HEK293 (cell line): Measurements from ENCODE around the gene CHD2.

ENCODE experiments used
- CTCF ChIA-PET: fragments of 350-600 bp; formaldehyde crosslinking; extraction: SDS; loops from one replicate; lab custom pipeline; 2021; ENCODE audit warnings: antibody characterized with exemption; lab: Yijun Ruan, JAX
- POLR2A ChIA-PET: fragments of 300-600 bp; formaldehyde crosslinking; extraction: SDS; loops from one replicate; lab custom pipeline; 2020; ENCODE audit warnings: antibody characterized with exemption, inconsistent platforms; lab: Yijun Ruan, JAX
- H3K27ac ChIP-seq: fragments of 200-500 bp; sonication (Bioruptor generic); 2 replicates; pipeline ENCODE4 v1.5.1; 2014; ENCODE audit warnings: low read depth, low read length, control low read depth, inconsistent platforms; ENCODE audit errors: extremely low read depth
- H3K36me3 ChIP-seq, 2 experiments: fragments of 200-500 bp in 1 of 2; sonication (Bioruptor generic) in 1 of 2; 1 replicate in 1 of 2; 2 replicates in 1 of 2; pipeline ENCODE4 v1.5.1; 2014 to 2017; ENCODE audit warnings: inconsistent platforms in 2 of 2, low read length in 2 of 2; ENCODE audit not compliant: control insufficient read depth in 2 of 2, insufficient read depth in 1 of 2
- H3K4me1 ChIP-seq: fragments of 200-500 bp; sonication (Bioruptor generic); 2 replicates; pipeline ENCODE4 v1.5.1; 2014; ENCODE audit warnings: mild to moderate bottlenecking, low read length, inconsistent platforms; ENCODE audit not compliant: control insufficient read depth, insufficient read depth
- H3K4me3 ChIP-seq: 2 replicates; pipeline ENCODE4 v1.5.1; 2011; ENCODE audit warnings: low read depth, mild to moderate bottlenecking, control low read depth, low read length, moderate library complexity
- H3K9me3 ChIP-seq: fragments of 200-500 bp; sonication (Bioruptor generic); 2 replicates; pipeline ENCODE4 v1.5.1; 2014; ENCODE audit warnings: low read depth, low read length, inconsistent platforms; ENCODE audit not compliant: control insufficient read depth, insufficient read depth
- BCL11A ChIP-seq: fragments of 450-650 bp; formaldehyde crosslinking; IDR thresholded peaks from 2 replicates; pipeline ENCODE4 v1.5.1; 2016; ENCODE audit warnings: low read depth, missing biosample characterization, missing genetic modification characterization
- KLF1 ChIP-seq: fragments of 450-650 bp; formaldehyde crosslinking; IDR thresholded peaks from 2 replicates; pipeline ENCODE4 v1.5.1; 2016; ENCODE audit warnings: missing biosample characterization, missing genetic modification characterization
- KLF7 ChIP-seq: fragments of 450-650 bp; formaldehyde crosslinking; IDR thresholded peaks from 2 replicates; pipeline ENCODE4 v1.5.1; 2016; ENCODE audit warnings: missing biosample characterization, missing genetic modification characterization, borderline replicate concordance
- SCRT1 ChIP-seq: fragments of 450-650 bp; formaldehyde crosslinking; IDR thresholded peaks from 2 replicates; pipeline ENCODE4 v1.5.1; 2016; ENCODE audit warnings: missing biosample characterization, missing genetic modification characterization, borderline replicate concordance
- SCRT2 ChIP-seq: fragments of 450-650 bp; formaldehyde crosslinking; IDR thresholded peaks from 2 replicates; pipeline ENCODE4 v1.5.1; 2016; ENCODE audit warnings: missing biosample characterization, missing genetic modification characterization
- SP2 ChIP-seq: fragments of 450-650 bp; formaldehyde crosslinking; IDR thresholded peaks from 2 replicates; pipeline ENCODE4 v1.5.1; 2016; ENCODE audit warnings: missing biosample characterization, missing genetic modification characterization
- ZBTB6 ChIP-seq: fragments of 450-650 bp; formaldehyde crosslinking; IDR thresholded peaks from 2 replicates; pipeline ENCODE4 v1.5.1; 2017; ENCODE audit warnings: missing biosample characterization, missing genetic modification characterization
- ZFHX2 ChIP-seq: fragments of 450-650 bp; formaldehyde crosslinking; conservative IDR thresholded peaks from 2 replicates; pipeline ENCODE4 v1.5.1; 2016; ENCODE audit warnings: missing biosample characterization, missing genetic modification characterization
- ZFP41 ChIP-seq: fragments of 450-650 bp; formaldehyde crosslinking; IDR thresholded peaks from 2 replicates; pipeline ENCODE4 v1.5.1; 2016; ENCODE audit warnings: missing biosample characterization, missing genetic modification characterization, borderline replicate concordance
- ZNF157 ChIP-seq: fragments of 450-650 bp; formaldehyde crosslinking; IDR thresholded peaks from 2 replicates; pipeline ENCODE4 v1.5.1; 2016; ENCODE audit warnings: missing biosample characterization, missing genetic modification characterization
- ZNF24 ChIP-seq: fragments of 450-650 bp; formaldehyde crosslinking; IDR thresholded peaks from 2 replicates; pipeline ENCODE4 v1.5.1; 2016; ENCODE audit warnings: missing biosample characterization, missing genetic modification characterization
- ZNF335 ChIP-seq: fragments of 450-650 bp; formaldehyde crosslinking; conservative IDR thresholded peaks from 2 replicates; pipeline ENCODE4 v1.5.1; 2016; ENCODE audit warnings: missing biosample characterization, missing genetic modification characterization
- ZNF48 ChIP-seq: fragments of 450-650 bp; formaldehyde crosslinking; IDR thresholded peaks from 2 replicates; pipeline ENCODE4 v1.5.1; 2016; ENCODE audit warnings: missing biosample characterization, missing genetic modification characterization
- ZNF624 ChIP-seq: fragments of 450-650 bp; formaldehyde crosslinking; IDR thresholded peaks from 2 replicates; pipeline ENCODE4 v1.5.1; 2017; ENCODE audit warnings: missing biosample characterization, missing genetic modification characterization
- ZNF660 ChIP-seq: fragments of 450-650 bp; IDR thresholded peaks from 2 replicates; pipeline ENCODE4 v1.5.1; 2018; ENCODE audit warnings: missing biosample characterization, mild to moderate bottlenecking, missing genetic modification characterization
- ZNF664 ChIP-seq: fragments of 450-650 bp; formaldehyde crosslinking; IDR thresholded peaks from 2 replicates; pipeline ENCODE4 v1.5.1; 2016; ENCODE audit warnings: missing biosample characterization, missing genetic modification characterization
- ZNF76 ChIP-seq: fragments of 450-650 bp; formaldehyde crosslinking; IDR thresholded peaks from 2 replicates; pipeline ENCODE4; 2016; ENCODE audit warnings: low read depth, missing biosample characterization, missing genetic modification characterization, borderline replicate concordance
- ZNF785 ChIP-seq: fragments of 450-650 bp; formaldehyde crosslinking; IDR thresholded peaks from 2 replicates; pipeline ENCODE4 v1.5.1; 2016; ENCODE audit warnings: missing biosample characterization, missing genetic modification characterization
- ZSCAN16 ChIP-seq: fragments of 450-650 bp; formaldehyde crosslinking; IDR thresholded peaks from 2 replicates; pipeline ENCODE4 v1.5.1; 2016; ENCODE audit warnings: missing biosample characterization, missing genetic modification characterization
- TF ChIP-seq, protein P1 (sequence below): fragments of 450-650 bp; formaldehyde crosslinking; IDR thresholded peaks from 2 replicates; pipeline ENCODE4 v1.5.1; 2016; ENCODE audit warnings: missing biosample characterization, missing genetic modification characterization
- TF ChIP-seq, protein P2 (sequence below): fragments of 450-650 bp; formaldehyde crosslinking; IDR thresholded peaks from 2 replicates; pipeline ENCODE4 v1.5.1; 2016; ENCODE audit warnings: missing biosample characterization, missing genetic modification characterization

The CHD2 gene

GRCh38 chr15:93027413-93027812 lies 127.3 kb downstream of the CHD2 start:
- no peaks in the 10 kb centered on the region for H3K4me1 ChIP-seq
- H3K9me3 ChIP-seq, result no peaks in the 10 kb centered on the region
- TF ChIP-seq, protein P1, sequence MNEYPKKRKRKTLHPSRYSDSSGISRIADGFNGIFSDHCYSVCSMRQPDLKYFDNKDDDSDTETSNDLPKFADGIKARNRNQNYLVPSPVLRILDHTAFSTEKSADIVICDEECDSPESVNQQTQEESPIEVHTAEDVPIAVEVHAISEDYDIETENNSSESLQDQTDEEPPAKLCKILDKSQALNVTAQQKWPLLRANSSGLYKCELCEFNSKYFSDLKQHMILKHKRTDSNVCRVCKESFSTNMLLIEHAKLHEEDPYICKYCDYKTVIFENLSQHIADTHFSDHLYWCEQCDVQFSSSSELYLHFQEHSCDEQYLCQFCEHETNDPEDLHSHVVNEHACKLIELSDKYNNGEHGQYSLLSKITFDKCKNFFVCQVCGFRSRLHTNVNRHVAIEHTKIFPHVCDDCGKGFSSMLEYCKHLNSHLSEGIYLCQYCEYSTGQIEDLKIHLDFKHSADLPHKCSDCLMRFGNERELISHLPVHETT (tag by site-specific recombination), result no peak
- TF ChIP-seq ZNF335 (tag by site-specific recombination) (no peak), ZNF24 (tag by site-specific recombination) (no peak), ZNF624 (tag by site-specific recombination) (no peak), ZNF785 (tag by site-specific recombination) (no peak), SCRT2 (tag by site-specific recombination) (peak; percentile 34; the same call in 1 of the 2 replicates), ZFHX2 (tag by site-specific recombination) (no peak), ZSCAN16 (tag by site-specific recombination) (no peak)
- TF ChIP-seq, all 188 proteins: peak for 1
- CTCF ChIA-PET, result interaction anchor here (0.6 to 8.4 kb wide), 7 partner anchors 10 to 1092 kb away, joined by 3 to 147 read pairs (median 3); partner anchors contain the start of gene RGMA
- H3K27ac ChIP-seq, result no peak overlapping the region
- POLR2A ChIA-PET, result no interaction called here
- H3K4me3 ChIP-seq, result no peak overlapping the region
- peaks cover 33 to 52% of the 10 kb centered on the region in 2 experiments for H3K36me3 ChIP-seq

GRCh38 chr15:93028111-93028631 lies 128.0 kb downstream of the CHD2 start:
- no peak overlapping the region for H3K27ac ChIP-seq
- no peaks in the 10 kb centered on the region for H3K9me3 ChIP-seq
- TF ChIP-seq ZBTB6 (tag by site-specific recombination) (no peak), ZNF76 (no peak), ZNF664 (no peak), ZFP41 (tag by site-specific recombination) (no peak), KLF1 (no peak), ZNF48 (tag by site-specific recombination) (no peak)
- TF ChIP-seq, protein P2, sequence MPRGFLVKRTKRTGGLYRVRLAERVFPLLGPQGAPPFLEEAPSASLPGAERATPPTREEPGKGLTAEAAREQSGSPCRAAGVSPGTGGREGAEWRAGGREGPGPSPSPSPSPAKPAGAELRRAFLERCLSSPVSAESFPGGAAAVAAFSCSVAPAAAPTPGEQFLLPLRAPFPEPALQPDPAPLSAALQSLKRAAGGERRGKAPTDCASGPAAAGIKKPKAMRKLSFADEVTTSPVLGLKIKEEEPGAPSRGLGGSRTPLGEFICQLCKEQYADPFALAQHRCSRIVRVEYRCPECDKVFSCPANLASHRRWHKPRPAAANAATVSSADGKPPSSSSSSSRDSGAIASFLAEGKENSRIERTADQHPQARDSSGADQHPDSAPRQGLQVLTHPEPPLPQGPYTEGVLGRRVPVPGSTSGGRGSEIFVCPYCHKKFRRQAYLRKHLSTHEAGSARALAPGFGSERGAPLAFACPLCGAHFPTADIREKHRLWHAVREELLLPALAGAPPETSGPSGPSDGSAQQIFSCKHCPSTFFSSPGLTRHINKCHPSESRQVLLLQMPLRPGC (tag by site-specific recombination), result no peak
- TF ChIP-seq, all 188 proteins: peak for 0
- Histone ChIP-seq H3K4me3 (no peak overlapping the region), H3K4me1 (no peaks in the 10 kb centered on the region), H3K36me3 (peaks cover 26 to 44% of the 10 kb centered on the region in 2 experiments)
- ChIA-PET POLR2A (interaction anchor here (0.6 kb wide), 1 partner anchor 293 kb away, joined by 6 read pairs; no protein-coding TSS in a partner anchor), CTCF (interaction anchor here (0.6 to 8.4 kb wide), 12 partner anchors 8 to 1100 kb away, joined by 3 to 147 read pairs (median 4); partner anchors contain the start of gene RGMA)

DNA sequence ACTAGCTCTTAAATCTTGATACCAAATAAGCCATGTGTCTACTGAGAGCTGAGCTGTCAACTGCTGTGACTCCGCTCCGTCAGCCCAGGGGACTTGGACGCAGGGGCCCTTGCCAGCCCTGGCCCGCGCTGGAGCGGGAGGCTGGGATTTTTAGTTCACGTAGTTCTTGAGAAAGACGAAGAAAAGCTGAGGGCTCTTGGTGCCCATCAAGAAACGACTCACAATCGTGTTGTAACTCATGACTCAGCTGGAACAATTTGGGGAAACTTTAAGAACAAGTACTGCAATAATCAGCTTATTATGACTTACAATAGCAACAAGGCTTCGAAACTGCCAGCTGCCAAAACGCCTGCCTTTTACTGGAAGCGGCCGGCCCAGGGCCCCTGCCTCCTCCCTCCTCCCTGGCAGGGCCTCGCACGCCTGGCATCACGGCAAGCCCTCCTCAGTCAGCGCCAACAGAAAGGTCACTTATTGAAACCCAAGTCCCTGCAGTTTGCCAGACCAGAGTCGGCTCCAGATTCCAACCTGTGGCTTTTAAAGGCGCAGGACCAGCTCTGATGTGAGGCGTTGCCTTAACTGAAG lies 128.6 kb downstream of the CHD2 start:
- ChIA-PET POLR2A (interaction anchor here (0.6 kb wide), 1 partner anchor 292 kb away, joined by 6 read pairs; no protein-coding TSS in a partner anchor), CTCF (interaction anchor here (0.5 to 8.4 kb wide), 12 partner anchors 8 to 1099 kb away, joined by 3 to 147 read pairs (median 4); partner anchors contain the start of gene RGMA)
- peaks cover 20 to 39% of the 10 kb centered on the region in 2 experiments for H3K36me3 ChIP-seq
- no peak for TF ChIP-seq KLF1
- TF ChIP-seq ZNF157 (tag by site-specific recombination), result no peak
- TF ChIP-seq ZNF660 (tag by site-specific recombination), result no peak
- TF ChIP-seq SCRT2 (tag by site-specific recombination), result peak; percentile 81
- peak; percentile 67; the same call in 1 of the 2 replicates for TF ChIP-seq SCRT1 (tag by site-specific recombination)
- no peak for TF ChIP-seq BCL11A
- no peak for TF ChIP-seq SP2 (tag by site-specific recombination)
- TF ChIP-seq KLF7 (tag by site-specific recombination), result no peak
- no peak overlapping the region for H3K4me3 ChIP-seq
- H3K4me1 ChIP-seq, result no peaks in the 10 kb centered on the region
- no peaks in the 10 kb centered on the region for H3K9me3 ChIP-seq
- H3K27ac ChIP-seq, result no peak overlapping the region
